NCI-H1105 treated with DMSO at 0.1 percent for 48 hours (cell line): Measurements from ENCODE around the gene HRCT1.
"Not testable (repeated sequence)": the region's sequence is repeated elsewhere in the genome, so short reads cannot be mapped to it uniquely, and the experiment has no call there.

Experiments used
- DNase-seq: peaks from one replicate; lab custom pipeline; 2025; lab: John Stamatoyannopoulos, UW

The HRCT1 gene

DNA sequence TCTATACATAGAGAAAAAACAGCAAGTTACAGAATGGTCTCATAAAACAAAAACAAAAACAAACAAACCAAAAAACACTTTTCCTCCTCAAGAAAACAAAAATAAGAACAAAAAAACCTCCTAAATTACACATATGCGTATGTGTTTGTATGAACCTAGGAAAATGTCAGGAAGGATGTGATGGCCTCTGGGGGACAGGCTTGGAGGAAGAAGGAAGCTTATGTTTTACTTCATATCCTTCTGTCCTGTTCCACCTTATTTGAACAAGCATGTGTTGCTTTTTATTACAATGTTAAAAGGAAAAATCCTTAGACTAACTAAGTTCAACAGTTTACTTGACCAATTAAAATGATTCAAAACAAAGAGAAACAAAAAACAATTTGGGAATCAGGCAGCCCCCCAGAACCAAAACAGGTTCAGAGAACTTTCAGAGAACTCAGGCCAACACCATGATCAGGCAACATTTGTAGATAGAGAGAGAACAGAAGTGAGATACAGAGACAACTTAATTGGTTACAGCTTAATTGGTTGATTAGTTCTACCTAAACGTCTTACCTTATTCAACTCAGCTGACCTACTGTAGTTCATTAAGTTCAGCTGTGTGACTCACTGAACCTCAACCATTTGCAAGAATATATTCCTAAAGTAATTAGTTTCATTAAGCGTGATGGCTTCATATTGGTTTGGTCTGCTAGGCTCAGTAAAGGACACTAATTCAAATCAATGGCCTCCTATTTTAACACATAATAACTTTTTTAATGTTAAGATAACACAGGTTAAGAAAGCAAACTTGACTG is 13.4 kb downstream of the HRCT1 start:
- DNase-seq = no peak

DNA sequence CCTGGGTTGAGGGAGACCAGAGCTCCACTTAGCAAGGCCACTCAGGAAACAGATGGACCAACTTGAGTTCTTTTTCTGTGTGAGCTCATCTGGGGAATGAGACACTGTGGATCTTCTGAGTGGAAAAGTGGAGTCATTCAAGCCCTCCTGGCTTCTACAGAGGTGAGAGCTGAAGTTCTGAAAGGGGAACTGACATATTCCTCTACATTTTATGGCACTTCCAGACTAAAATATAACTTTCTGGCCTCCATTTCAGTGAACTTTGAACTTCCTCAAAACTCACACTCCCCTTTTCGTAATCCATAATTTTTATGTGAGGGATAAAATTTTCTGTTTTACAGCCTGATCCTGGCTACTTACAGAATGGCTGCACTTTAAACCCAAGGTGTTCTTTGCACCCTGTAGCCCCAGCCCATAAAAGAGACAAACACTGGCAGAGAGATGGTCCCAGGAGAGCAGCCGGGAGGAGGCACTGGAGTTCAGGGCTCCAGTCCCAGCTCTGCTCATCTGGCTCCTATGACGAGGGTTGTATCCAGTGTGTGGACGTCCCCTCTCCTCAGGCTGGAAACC is 14.1 kb downstream of the HRCT1 start:
- no peak for DNase-seq

DNA sequence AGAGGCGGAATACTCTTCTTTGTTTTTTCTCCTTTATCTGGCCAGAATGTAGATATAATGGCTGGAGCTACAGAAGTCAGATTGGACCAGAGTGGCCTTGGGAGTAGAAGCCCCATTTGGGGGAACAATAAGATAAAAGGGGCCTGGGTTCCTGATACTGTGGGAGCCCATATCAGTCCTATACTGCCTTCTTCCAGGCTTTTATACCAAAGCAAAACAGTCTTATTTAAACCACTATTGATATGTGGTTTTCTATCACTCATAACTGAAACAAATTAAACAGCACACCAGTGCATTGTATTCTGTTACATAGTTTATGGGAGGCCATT is 17.6 kb downstream of the HRCT1 start:
- DNase-seq = no peak

DNA sequence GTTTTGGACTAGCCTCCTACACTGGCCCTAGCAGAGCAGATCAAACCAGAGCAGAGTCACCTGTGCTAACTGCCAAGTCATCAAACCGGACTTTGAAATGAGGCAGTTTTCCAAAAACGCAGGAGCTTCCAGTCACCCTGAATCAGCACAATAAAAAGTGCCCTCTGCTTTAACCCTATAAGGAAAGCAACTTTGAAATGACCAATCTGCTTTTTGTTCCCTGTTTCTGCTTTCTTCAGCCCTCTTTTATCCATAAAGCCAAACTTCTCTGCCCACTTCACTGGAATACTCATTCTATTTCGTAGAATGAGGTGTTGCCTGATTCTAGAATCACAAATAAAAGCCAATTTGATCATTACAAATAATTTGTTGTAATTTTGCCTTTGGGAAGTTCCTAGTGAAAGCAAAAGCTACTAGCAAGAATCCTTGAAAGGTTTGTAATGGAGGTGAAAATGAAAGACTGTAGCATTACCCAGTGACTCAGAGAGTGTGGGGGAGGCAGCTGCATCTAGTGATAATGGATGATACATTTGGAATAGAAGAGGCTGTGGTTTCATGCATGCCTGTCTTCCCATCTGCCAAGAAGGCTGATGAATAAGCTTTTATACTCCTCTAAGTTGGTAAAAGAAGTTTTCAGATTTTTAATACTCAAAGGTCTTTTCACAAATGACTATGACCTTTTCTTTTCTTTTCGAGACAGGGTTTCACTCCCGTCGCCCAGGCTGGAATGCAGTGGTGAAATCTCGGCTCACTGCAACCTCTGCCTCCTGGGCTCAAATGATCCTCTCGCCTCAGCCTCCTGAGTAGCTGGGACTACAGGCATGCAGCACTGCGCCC is 18.1 kb downstream of the HRCT1 start:
- DNase-seq = no peak

DNA sequence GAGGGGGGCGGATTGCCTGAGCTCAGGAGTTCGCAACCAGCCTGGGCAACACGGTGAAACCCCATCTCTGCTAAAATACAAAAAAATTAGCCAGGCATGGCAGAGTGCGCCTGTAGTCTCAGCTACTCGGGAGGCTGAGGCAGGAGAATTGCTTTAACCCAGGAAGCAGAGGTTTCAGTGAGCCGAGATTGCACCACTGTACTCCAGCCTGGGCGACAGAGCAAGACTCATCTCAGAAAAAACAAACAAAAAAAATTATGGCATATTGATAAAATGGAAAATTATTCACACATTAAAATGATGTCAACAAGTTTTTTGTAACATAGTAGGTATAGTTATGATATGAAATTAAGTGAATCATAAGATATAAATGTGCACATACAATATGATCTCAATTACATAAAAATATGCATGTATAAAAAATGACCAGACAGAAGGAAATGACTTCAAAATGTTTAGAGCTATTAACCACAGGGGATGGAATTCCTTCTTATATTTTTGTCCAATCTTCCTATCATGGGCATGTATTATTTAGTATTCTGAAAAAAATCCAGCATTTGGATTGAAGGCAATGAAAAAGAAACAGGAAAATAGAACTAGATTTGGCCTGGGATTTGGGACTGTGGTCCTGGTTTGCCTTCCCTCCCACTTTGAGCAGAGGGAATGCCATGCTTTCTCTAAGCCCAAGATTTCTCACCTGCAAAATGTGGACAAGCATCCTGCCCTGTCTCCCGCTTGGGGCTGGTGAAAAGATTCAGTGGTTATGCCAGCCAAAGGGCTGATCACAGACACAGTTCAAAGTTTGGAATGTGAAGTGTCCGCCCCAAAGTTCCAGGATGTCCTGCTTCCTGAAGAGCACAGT is 22.8 kb downstream of the HRCT1 start:
- DNase-seq = no peak

DNA sequence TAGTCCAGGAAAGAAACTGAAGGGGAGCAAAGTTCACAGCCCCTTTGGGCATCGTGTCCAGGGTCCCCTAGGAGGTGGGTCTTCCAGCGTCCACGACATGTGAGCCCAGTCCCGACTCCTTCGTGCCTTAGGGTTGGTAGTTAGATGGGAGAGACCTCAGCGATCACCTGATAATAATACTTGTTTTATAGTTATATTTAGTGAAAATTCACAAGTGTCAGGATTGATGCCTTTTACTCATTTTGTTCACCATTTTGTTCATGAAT is 23.4 kb downstream of the HRCT1 start:
- no peak for DNase-seq

DNA sequence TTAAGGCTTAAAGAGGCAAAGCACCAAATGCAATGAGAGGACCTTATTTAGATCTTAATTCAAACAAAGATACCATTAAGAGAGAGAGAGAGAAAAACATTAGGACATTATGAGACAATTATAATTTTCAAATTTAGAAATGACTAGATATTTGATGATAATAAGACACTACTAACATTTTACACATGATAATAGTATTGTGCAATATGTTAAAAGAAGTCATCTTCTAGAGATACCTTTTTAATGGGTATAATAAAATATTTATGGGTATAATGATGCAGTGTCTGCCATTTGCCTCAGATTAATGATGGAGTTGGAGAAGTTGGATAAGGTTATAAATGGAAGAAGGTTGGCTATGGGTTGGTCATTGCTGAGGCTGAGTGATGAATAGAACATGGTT is 24.5 kb downstream of the HRCT1 start:
- no peak for DNase-seq

DNA sequence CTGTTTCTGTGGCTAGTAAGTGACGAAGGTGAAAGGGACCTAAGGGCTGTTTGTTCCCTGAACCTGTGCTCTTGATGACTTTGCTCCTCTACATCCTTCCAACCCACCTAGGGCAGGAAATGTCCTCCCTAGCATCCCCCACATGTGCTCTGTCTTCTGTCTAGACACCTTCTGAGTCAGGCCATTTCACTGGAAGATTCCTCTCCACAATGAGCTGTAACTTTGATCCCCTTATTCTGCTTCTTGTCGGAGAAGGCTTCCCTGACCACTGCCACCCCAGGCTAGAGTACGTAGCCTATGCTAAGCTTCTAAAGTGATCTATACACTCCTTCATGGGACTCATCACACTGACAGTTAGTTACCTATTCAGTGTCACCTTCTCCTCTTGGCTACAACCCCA is 25.0 kb downstream of the HRCT1 start:
- DNase-seq = no peak

DNA sequence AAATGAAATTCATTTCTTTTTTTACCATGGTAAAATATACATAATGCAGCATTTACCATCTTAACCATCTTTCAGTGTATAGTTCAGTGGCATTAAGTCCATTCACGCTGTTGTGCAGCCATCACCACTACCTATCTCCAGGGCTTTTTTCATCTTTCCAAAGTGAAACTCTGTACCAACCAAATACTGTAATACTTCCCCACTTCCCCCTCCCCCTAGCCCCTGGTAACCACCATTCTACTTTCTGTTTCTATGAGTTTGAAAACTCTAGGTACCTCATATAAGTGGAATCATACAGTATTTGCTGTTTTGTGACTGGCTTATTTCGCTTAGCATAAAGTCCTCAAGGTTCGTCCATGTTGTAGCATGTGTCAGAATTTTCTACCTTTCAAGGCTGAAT is 26.7 kb downstream of the HRCT1 start:
- no peak for DNase-seq

DNA sequence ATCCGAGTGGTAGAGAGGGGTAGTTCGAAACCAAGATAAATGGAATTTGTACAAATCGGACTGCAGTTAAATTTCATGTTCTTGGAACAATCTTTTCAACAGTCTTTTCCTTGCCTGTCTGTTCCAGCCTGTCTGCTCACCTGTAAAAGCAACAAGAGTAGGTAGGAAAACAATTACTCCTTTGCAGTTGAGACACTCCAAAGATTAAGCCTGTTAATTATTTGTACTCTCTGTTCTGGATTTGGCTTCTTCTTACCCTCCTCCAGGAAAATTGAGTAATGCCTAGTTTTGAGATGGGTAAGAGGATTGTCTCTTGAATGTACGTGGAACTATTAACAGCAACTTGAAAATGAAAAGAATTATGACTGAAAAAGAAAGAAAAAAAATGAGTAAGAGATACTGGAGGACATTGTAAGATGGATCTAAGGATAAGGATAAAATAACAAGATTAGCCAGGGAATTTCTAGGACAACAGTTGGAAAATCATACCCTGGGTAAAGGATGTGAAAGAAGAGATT is 27.6 kb downstream of the HRCT1 start:
- DNase-seq = no peak

DNA sequence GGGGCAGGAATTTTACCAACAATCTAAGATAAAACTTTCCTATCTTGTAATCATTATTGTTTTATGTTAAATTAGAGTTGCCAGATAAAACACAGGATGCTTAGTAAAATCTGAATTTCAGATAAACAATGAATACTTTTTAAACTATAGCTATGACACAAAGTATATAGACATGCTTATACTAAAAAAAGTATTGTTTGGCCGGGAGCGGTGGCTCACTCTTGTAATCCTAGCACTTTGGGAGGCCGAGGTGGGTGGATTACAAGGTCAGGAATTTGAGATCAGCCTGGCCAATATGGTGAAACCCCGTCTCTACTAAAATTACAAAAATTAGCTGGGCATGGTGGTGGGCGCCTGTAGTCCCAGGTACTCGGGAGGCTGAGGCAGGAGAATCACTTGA is 28.1 kb downstream of the HRCT1 start:
- DNase-seq = not testable (repeated sequence)

DNA sequence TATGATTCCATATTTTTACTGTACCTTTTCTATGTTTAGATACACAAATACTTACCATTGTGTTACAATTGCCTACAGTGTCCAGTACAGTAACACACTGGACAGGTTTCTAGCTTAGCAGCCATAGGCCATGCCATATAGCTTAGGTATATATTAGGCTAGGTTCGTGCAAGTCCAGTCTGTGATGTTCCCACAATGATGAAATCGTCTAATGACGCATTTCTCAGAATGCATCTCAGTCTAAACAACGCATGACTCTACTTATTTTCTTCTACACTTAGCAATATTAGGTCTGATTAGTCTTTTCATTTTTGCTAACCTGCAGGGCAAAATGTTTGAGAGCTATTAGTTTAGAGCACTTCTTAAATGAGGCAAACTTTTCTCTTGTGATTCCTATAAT is 29.3 kb downstream of the HRCT1 start:
- DNase-seq = no peak

DNA sequence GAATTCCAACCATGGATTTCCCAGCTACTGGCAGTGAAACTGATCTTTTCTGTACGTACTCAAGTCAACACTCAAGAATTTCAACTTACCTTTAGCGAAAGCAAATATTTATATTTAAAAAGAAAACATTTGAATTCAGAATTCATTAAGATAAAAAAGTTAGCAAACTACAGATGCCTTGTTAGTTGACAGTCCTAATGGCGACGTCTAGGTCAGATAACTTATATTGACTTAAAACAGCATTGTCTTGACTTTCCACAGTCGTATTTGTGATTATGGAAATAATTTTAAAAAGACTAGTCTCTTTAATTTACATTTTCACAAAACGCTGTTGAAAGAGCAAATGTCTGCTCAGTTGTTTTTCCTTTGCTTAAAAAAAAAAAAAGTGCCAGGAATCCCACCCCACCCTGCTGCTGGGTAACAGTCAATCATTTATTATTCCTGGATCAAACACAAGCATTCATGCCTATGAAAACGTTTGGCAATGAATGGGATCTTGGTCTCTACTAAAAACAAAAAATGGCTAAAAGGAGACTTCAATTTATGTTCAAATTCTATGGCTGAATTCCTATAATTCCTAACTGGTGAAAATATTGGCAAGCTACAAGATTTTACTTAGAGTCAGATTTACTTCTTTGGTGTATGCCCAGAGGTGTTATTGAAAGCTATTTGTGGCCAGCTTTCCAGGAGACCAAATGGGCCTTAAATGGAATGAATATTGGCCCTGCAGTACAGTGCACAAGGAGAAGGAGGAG is 29.9 kb downstream of the HRCT1 start:
- DNase-seq = no peak

DNA sequence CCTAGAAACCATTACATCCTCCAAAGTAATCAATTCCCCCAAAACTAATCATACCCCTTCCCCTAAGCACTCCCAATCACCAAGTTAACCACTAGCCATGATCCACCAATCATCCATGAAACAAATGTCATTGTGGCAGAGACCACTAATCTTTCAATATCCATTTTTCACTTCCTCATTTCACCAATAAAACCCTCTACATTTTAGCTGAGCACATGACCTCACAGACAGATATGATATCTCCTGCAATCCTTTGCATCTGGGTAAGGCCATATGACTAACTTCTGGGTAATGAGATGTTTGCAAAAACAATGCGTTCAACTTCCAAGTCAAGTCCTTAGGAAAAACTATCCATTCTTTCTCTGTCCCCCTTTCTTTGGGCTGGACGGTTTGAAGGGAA is 31.2 kb downstream of the HRCT1 start:
- DNase-seq = no peak

DNA sequence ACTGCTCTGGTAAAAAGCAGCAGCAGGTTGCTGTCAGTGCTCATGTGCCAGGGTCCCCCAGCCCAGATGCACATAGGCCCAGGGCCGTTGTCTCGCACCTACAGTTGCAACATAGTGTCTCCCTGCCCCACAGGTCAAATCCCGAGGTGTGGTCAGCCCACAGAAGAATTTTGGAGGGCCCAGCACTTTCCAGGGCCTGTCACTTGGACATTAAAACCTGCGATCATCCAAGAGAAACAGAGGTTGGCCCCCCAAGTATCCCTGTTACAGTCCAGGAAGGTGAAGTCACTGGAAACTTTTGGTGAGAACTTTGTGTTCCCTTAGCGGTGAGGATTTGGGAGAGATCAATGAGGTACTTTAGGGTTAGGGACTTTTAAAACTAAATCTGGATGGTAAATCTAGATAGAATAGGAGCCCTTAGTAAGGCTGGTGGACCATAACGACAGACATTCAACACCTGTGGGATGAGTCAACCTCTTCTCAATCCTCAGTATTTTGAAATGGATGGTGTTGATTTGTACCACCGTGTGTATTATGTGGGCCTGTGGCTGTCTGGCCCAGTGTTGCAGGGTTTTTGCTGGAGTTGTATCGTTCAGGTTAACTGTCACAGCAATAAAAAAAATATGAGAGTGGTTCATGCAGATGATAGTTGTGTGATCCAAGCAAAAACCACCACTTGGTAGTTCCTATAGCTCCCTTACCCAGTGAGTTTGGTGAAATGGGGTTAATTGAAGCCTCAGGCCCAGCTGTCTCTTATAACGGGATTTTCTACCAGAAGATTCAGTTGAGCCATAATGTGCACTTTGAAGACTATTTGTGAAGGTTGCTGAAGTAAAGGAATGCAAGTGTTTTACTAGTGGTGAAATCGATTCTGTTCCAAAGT is 32.7 kb downstream of the HRCT1 start:
- DNase-seq = no peak

DNA sequence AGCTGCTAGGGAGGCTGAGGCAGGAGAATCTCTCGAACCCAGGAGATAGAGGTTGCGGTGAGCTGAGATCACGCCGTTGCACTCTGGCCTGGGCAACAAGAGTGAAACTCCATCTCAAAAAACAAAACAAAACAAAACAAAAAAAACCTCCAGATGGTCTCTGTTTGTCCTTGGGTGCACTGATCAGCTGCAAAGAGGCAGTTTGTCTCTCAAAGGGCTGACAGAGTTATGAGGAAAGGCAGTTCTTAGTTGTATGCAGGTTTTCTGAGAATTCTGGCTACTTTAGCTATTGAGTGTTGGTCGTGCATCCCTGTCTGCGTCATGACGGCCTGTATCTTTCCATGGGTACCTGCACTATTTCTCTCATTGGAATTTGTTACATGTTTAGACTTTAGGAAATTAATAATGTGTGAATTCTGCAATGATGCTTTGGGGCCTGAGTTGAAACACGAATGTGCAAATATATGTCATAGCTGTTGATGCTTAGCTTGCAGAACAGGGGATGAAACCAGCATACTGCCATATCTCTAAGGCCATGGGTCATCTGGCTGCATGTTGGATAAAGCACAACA is 33.8 kb downstream of the HRCT1 start:
- no peak for DNase-seq

DNA sequence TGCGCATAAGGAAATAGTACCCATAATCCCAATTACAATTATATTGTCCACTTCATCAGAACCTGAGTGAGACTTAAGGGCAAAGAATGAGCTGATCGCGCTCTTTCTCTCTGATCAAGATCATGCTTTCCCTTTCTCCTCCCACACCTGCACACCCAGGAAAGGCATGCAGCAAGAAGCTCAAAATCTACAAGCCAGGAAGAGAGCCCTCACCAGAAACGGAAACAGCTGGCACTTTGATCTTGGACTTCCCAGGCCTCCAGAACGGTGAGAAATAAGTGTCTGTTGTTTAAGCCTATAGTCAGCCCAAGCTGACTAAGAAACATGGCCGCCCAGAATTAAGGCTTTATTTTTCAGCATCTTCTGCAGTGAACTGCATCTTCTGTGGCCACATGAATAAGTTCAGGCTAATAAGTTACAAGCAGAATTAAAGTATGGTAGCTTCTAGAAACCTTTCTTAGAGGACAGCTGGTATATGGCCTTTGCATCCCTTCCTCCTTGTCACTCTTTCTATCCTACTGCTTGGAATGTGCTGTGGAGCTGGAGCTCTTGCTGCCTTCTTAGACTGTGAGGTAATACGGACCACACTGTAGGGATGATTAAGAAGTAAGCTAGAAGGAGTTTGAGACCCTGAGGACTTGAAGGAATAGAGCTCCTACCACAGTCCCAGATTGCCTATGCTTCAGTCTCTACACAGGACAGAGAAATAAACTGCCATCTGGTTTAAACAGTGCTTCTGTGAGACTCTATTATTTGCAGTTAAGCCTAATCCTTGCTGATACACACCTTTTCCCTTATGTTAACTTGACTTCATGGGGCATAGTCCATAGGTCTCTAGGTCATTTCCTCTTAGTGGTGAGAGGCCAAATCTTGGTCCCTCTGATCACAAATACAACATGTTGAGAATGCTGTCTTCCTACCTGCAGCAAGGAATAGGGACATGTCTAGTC is 34.7 kb downstream of the HRCT1 start:
- DNase-seq = no peak

DNA sequence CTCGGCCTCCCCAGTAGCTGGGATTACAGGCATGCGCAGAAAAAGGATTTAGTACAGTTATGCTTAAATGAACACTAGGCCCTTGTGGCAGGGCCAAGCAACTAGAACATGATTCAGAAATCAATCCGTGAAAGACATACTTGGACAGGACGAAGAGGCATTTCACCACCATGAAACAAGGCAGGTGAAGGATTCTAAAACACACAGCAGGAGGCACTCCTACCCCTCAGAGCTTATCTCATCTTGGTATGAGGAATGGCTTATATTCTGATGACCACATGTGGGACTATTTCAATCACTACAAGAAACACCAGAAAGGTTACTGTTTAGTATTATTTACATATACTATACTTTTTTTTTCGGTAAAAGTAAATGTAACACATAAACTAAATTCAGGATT is 36.3 kb downstream of the HRCT1 start:
- no peak for DNase-seq

DNA sequence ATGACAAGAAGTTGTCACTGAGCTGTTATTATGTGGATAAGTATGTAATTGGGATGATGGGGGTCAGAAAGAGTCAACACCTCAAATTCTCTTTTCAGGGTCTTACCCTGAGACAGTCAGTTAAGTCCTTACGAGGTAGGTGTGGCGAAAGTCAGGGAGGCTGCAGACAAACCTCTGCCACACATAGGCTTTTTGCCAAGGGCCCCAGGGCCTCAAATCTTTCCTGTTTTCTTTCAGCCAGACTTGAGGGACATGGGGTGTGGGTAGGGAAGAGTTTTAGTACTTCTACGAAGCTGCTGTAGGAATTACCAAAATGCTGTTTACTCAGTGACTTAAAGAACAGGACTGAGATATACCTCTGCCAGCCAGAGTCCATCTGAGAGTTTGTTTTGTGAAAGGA is 38.2 kb downstream of the HRCT1 start:
- DNase-seq = no peak
